ENCODE results near the gene DENND6B.

DENND6B gene

GRCh38 chr22:50289942-50290630 lies 36.7 kb downstream of the DENND6B start:
- peaks cover 12% of the 10 kb centered on the region for H3K27me3 Mint-ChIP-seq
- H3K9me3 Mint-ChIP-seq = no peaks in the 10 kb centered on the region
- no peak overlapping the region for H3K27ac Mint-ChIP-seq
- no peaks in the 10 kb centered on the region for H3K36me3 Mint-ChIP-seq
- peaks cover 6% of the 10 kb centered on the region for H3K4me1 Mint-ChIP-seq
- no peak overlapping the region for H3K4me3 Mint-ChIP-seq

DNA sequence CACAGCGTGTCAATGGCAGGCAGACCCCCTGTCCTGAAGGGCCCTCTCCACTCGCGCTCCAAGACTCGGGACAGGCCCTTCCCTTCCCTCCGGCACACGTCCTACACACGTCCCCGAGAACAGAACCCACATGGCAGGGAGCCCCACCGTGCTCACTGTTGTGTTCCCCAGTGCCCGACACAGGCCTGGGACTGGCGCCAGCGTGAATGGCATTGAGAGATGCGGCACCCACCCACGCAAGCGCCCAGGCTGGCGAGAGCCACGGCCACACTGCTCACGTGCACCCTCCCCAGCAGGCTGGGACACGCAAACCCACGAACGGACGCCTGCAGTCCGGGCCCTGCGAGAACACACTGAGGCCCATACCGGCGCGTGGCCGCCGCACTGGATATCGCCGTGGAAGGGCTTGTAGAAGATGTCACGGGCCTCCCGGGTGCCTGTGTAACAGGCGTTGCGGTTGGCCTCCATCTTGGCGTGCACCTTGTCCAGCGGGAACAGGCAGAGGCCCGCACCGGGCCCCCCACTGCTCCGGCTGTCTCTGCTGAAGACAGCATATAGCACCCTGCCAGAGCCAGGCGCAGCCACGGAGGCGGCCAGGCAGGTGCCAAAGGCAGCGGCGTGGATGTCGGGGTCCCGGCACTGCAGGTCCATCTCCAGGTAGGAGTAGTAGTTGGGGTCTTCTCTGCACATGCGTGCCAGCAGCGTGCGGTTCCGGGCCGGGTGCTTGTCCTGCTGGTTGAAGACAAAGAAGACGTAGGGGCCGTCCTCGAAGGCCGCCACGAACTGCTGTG lies 37.5 kb downstream of the DENND6B start:
- H3K27ac Mint-ChIP-seq = no peak overlapping the region
- H3K4me1 Mint-ChIP-seq = peaks cover 6% of the 10 kb centered on the region
- H3K4me3 Mint-ChIP-seq = no peak overlapping the region
- no peaks in the 10 kb centered on the region for H3K9me3 Mint-ChIP-seq
- no peaks in the 10 kb centered on the region for H3K36me3 Mint-ChIP-seq
- peaks cover 12% of the 10 kb centered on the region for H3K27me3 Mint-ChIP-seq

DNA sequence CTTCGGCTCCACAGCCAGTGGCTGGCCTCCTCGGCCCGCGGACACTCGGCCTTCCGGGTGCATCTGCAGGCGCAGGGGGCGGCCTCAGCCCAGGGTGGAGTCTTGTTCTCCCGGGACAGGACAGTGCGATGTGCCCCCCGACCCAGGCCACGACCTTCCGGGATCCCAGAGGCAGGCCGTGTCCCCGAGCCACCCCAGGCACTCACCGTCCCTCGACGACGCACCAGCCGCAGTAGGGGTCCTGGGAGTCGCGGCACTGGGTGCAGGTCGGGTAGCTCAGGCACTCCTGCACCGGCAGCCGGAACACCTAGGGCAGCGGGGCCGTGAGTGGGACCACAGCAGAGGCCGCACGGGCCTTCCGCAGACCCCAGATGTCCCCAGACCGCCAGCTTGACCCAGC lies 39.1 kb downstream of the DENND6B start:
- H3K36me3 Mint-ChIP-seq = no peaks in the 10 kb centered on the region
- no peaks in the 10 kb centered on the region for H3K9me3 Mint-ChIP-seq
- no peak overlapping the region for H3K4me3 Mint-ChIP-seq
- H3K4me1 Mint-ChIP-seq = peaks cover 4% of the 10 kb centered on the region
- no peak overlapping the region for H3K27ac Mint-ChIP-seq
- peaks cover 9% of the 10 kb centered on the region for H3K27me3 Mint-ChIP-seq

DNA sequence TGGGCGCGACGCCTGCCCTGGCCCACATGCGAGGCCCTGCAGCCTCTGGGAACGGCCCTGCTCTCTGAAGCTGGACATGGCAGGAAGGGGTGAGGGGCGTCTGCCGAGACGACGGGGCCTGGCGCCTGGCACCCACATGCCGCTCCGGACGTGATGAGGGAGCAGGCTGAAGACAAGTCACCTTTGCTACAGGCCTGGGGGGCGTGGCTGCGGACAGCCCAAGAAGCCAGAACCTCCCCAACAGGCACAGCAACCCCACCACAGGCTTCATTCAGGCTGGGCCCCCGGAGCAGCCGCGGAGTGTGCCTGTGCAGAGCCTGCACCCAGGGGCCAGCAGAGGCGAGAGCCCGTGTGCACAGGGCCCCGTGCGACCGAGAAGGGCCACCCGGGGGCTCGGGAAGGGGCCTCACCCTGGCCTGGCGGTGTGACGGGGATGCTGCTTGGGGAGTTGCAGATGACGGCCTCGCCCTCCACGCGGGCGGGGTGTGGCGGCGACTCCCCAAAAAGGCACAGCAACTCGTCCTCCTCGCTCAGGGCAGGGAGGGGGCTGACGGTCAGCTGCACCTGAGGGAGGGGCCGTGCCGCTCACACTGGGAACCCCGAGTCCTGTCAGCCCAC lies 40.0 kb downstream of the DENND6B start:
- Mint-ChIP-seq H3K9me3 (no peaks in the 10 kb centered on the region), H3K36me3 (no peaks in the 10 kb centered on the region), H3K27me3 (peaks cover 3% of the 10 kb centered on the region), H3K4me3 (no peak overlapping the region), H3K4me1 (no peaks in the 10 kb centered on the region), H3K27ac (no peak overlapping the region)

DNA sequence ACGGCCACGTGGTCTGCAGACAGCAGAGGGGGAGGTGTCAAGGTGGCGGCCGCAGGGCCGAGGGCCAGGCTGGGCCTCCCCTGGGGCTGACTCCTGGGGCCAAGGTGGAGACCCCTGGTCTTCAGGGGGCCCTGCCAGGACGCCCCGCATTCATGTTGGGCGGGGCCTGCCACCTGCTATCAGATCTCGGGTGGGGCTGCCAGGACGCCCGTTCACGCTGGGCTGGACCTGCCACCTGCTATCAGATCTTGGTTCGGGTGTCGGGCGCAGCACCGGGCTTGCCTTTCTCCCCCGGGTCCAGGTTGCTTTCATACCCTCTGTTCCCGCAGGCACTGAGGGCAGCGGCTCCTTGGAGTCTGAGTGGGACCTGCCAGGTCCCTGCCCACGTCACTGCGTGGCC lies 40.5 kb downstream of the DENND6B start:
- H3K36me3 Mint-ChIP-seq = no peaks in the 10 kb centered on the region
- H3K4me1 Mint-ChIP-seq = no peaks in the 10 kb centered on the region
- H3K4me3 Mint-ChIP-seq = no peak overlapping the region
- no peak overlapping the region for H3K27ac Mint-ChIP-seq
- peaks cover 1% of the 10 kb centered on the region for H3K27me3 Mint-ChIP-seq
- H3K9me3 Mint-ChIP-seq = no peaks in the 10 kb centered on the region

- Mint-ChIP-seq H3K4me3 (no peak overlapping the region), H3K27ac (no peak overlapping the region), H3K36me3 (no peaks in the 10 kb centered on the region), H3K9me3 (no peaks in the 10 kb centered on the region), H3K4me1 (no peaks in the 10 kb centered on the region), H3K27me3 (peaks cover 1% of the 10 kb centered on the region)
Measured at GRCh38 chr22:50285568-50286229, 41.1 kb downstream of the DENND6B start.

- no peak overlapping the region for H3K27ac Mint-ChIP-seq
- no peaks in the 10 kb centered on the region for H3K4me1 Mint-ChIP-seq
- no peaks in the 10 kb centered on the region for H3K9me3 Mint-ChIP-seq
- H3K27me3 Mint-ChIP-seq = no peaks in the 10 kb centered on the region
- no peaks in the 10 kb centered on the region for H3K36me3 Mint-ChIP-seq
- H3K4me3 Mint-ChIP-seq = no peak overlapping the region
Measured at GRCh38 chr22:50284479-50284878, 42.3 kb downstream of the DENND6B start.

GRCh38 chr22:50283821-50284220 lies 43.0 kb downstream of the DENND6B start:
- H3K4me3 Mint-ChIP-seq = no peak overlapping the region
- H3K27ac Mint-ChIP-seq = no peak overlapping the region
- no peaks in the 10 kb centered on the region for H3K4me1 Mint-ChIP-seq
- H3K36me3 Mint-ChIP-seq = no peaks in the 10 kb centered on the region
- H3K27me3 Mint-ChIP-seq = no peaks in the 10 kb centered on the region
- H3K9me3 Mint-ChIP-seq = no peaks in the 10 kb centered on the region

DNA sequence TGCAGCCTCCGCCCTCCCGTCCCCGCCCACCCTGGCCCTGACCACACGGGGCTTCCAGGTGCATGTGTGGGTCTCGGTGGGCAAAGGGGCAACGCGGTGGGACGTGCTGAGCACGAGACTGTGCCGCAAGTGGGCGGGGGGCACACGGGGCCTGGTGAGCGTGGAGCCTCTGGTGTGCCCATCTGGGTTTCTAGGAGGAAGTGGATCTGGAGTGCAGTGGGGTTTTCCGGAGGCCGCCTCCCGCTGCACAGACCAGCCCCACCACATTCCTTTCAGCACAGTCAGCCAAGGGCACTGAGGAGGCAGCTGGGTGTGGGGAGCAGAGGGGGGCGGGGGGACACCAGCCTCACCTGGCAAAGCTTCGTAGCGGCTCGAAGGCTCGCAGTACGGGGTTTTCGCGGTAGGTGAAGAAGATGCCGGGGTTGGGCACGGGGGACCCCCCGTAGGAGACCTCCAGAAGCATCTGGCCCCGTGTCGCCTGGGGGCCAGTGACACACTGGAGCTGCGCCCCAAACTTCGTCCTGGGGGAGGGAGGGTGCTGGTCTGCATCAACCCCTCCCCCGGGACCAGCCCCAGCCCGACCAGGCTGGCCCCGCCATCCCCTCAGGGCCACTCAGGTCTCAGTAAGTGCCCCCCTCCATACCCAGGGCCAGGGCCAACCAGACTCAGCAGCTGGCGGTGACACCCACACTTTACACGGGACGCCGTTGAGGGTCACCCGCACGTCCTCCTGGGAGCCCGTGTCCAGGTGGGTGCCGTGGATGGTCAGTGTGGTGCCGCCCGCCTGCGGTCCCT lies 44.3 kb downstream of the DENND6B start:
- H3K36me3 Mint-ChIP-seq = no peaks in the 10 kb centered on the region
- no peaks in the 10 kb centered on the region for H3K27me3 Mint-ChIP-seq
- H3K4me3 Mint-ChIP-seq = no peak overlapping the region
- no peaks in the 10 kb centered on the region for H3K4me1 Mint-ChIP-seq
- no peak overlapping the region for H3K27ac Mint-ChIP-seq
- H3K9me3 Mint-ChIP-seq = no peaks in the 10 kb centered on the region

- H3K36me3 Mint-ChIP-seq = no peaks in the 10 kb centered on the region
- H3K27me3 Mint-ChIP-seq = no peaks in the 10 kb centered on the region
- no peaks in the 10 kb centered on the region for H3K9me3 Mint-ChIP-seq
Measured at GRCh38 chr22:50281957-50282356, 44.9 kb downstream of the DENND6B start.

DNA sequence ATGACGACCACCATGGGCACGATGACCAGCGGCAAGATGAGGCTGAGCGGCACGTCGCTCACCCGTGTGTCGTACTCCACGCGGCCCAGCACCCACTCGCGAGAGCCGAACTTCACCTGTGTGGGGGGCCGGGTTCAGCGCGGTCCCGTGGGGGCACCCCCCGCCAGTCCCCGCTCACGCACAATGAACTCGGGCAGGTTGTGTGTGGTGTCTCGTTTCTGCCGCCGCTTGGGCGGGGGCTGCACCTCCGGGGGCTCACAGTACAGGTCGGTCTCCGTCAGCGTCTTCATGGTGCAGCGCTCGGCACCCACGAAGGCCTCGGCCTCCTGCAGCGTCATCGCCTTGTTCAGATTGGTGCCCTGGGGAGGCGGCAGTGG lies 45.4 kb downstream of the DENND6B start:
- no peaks in the 10 kb centered on the region for H3K36me3 Mint-ChIP-seq
- no peaks in the 10 kb centered on the region for H3K9me3 Mint-ChIP-seq
- no peaks in the 10 kb centered on the region for H3K4me1 Mint-ChIP-seq
- no peak overlapping the region for H3K27ac Mint-ChIP-seq
- H3K4me3 Mint-ChIP-seq = no peak overlapping the region
- H3K27me3 Mint-ChIP-seq = no peaks in the 10 kb centered on the region

More at GRCh38 chr22:50281957-50282356, 44.9 kb downstream of the DENND6B start:
- Mint-ChIP-seq H3K27ac (no peak overlapping the region), H3K4me3 (no peak overlapping the region), H3K4me1 (no peaks in the 10 kb centered on the region)

- no peak overlapping the region for H3K27ac Mint-ChIP-seq
- no peaks in the 10 kb centered on the region for H3K4me1 Mint-ChIP-seq
- no peaks in the 10 kb centered on the region for H3K27me3 Mint-ChIP-seq
- no peak overlapping the region for H3K4me3 Mint-ChIP-seq
- no peaks in the 10 kb centered on the region for H3K9me3 Mint-ChIP-seq
- no peaks in the 10 kb centered on the region for H3K36me3 Mint-ChIP-seq
Measured at GRCh38 chr22:50280708-50281383, 46.0 kb downstream of the DENND6B start.

GRCh38 chr22:50280022-50280707 lies 46.6 kb downstream of the DENND6B start:
- Mint-ChIP-seq H3K4me3 (no peak overlapping the region), H3K36me3 (no peaks in the 10 kb centered on the region), H3K4me1 (no peaks in the 10 kb centered on the region), H3K27ac (no peak overlapping the region), H3K27me3 (no peaks in the 10 kb centered on the region), H3K9me3 (no peaks in the 10 kb centered on the region)

GRCh38 chr22:50278956-50279619 lies 47.7 kb downstream of the DENND6B start:
- Mint-ChIP-seq H3K27me3 (no peaks in the 10 kb centered on the region), H3K4me1 (peaks cover 1% of the 10 kb centered on the region), H3K9me3 (no peaks in the 10 kb centered on the region), H3K27ac (peak overlapping the region; percentile 72), H3K4me3 (no peak overlapping the region), H3K36me3 (no peaks in the 10 kb centered on the region)

All from activated naive CD4-positive, alpha-beta T cell treated with anti-CD3 and anti-CD28 coated beads, Interleukin-2, amount 50 U/mL, for 24 hours (primary cell).